ENCODE measurements around the gene TTC7B. TPM values are rescaled to one million over a fixed set of nuclear protein-coding genes. Genes with fewer than 3 reads are reported as not detected.

TTC7B gene
- total and polyA plus RNA-seq, 2 of the 8 experiments (the other 6 are each of a cell fraction or from before 2014, with no cell fraction given), result 23.7 to 34.0 TPM

DNA sequence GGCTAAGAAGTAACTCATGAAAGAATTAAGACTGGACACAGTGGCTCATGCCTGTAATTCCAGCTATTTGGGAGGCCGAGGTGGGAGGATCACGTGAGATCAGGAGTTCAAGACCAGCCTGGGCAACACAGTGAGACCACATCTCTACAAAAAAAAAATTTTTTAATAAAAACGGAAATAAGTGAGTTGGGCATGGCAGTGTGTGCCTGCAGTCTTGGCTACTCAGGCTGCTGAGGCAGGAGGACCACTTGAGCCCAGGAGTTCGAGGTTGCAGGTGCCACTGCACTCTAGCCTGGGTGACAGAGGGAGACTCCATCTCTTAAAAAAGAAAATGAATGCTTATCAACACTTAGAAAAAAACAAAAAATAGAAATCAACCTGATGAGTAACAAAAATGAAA lies 301.7 kb downstream of the TTC7B start:
- Histone ChIP-seq H2BK20ac (ENCODE audit: low read length) (no peak overlapping the region), H3K4me1 (replicated peaks in 1 of 4; ENCODE audit: control insufficient read depth in 3 of 4, insufficient read depth in 4 of 4, low read length in 3 of 4) (peaks cover 4 to 41% (median 34%) of the 10 kb centered on the region in 4 experiments), H2BK15ac (ENCODE audit: low read length) (no peak overlapping the region), H3K27me3 (replicated peaks in 1 of 4; ENCODE audit: control insufficient read depth in 3 of 4, extremely low read depth in 1 of 4, insufficient read depth in 3 of 4, low read length in 3 of 4) (no peaks in the 10 kb centered on the region), H3K18ac (ENCODE audit: extremely low read depth, low read length) (no peak overlapping the region), H4K91ac (replicated peaks; ENCODE audit: insufficient read length, low read length) (no peak overlapping the region), H3K9ac (replicated peaks in 1 of 4; ENCODE audit: extremely low read depth in 1 of 4, low read depth in 3 of 4, low read length in 3 of 4) (no peak overlapping the region), H3K4me3 (ENCODE audit: extremely low read depth in 1 of 4, insufficient read depth in 2 of 4, low read depth in 3 of 4, low read length in 4 of 4) (no peak overlapping the region), H3K79me1 (ENCODE audit: low read depth, low read length) (no peaks in the 10 kb centered on the region; the same call in 1 of the 2 replicates), H3K79me2 (ENCODE audit: control insufficient read depth in 1 of 2, insufficient read depth in 2 of 2, low read length in 2 of 2) (no peaks in the 10 kb centered on the region), H2AFZ (ENCODE audit: low read length) (no peak overlapping the region), H3K9me3 (ENCODE audit: insufficient read depth in 2 of 2, low read depth in 1 of 2, low read length in 1 of 2) (no peaks in the 10 kb centered on the region), H3K14ac (ENCODE audit: insufficient read length) (no peak overlapping the region), H3K36me3 (ENCODE audit: control insufficient read depth in 2 of 4, insufficient read depth in 4 of 4, low read length in 3 of 4) (no peaks in the 10 kb centered on the region), H3K23ac (ENCODE audit: insufficient read length) (no peak overlapping the region), H3K23me2 (ENCODE audit: low read depth, low read length) (no peaks in the 10 kb centered on the region), H3K4me2 (ENCODE audit: insufficient read depth in 1 of 2, low read depth in 2 of 2, low read length in 2 of 2) (no peak overlapping the region), H2BK5ac (ENCODE audit: low read depth, low read length) (no peak overlapping the region), H2AK5ac (ENCODE audit: low read depth, low read length) (no peak overlapping the region), H3K27ac (ENCODE audit: low read depth, low read length) (no peak overlapping the region), H4K8ac (ENCODE audit: extremely low read depth, insufficient read depth, low read length) (no peak overlapping the region), H3K56ac (replicated peaks; ENCODE audit: insufficient read length, low read depth, low read length) (no peak overlapping the region), H2BK12ac (ENCODE audit: low read depth, low read length) (no peak overlapping the region; the same call in 1 of the 2 replicates), H2BK120ac (replicated peaks; ENCODE audit: low read depth, low read length) (no peak overlapping the region), H4K5ac (ENCODE audit: insufficient read length, low read depth, low read length) (no peak overlapping the region), H3K4ac (replicated peaks; ENCODE audit: insufficient read length, low read depth, low read length) (no peak overlapping the region), H4K20me1 (replicated peaks in 1 of 2; ENCODE audit: control insufficient read depth in 1 of 2, insufficient read depth in 2 of 2, low read length in 2 of 2) (no peaks in the 10 kb centered on the region)
- 86% methylated on average over 4 of the region's 4 CpGs; no CpG with 5 or more reads in 1 of the 2 experiments for WGBS, 2 experiments (ENCODE audit: extremely low coverage in 1 of 2, insufficient coverage in 1 of 2, insufficient read length in 1 of 2, insufficient replicate concordance in 2 of 2, low coverage in 1 of 2, low lambda C conversion rate in 2 of 2, missing lambda C conversion rate in 1 of 2)
- ChIA-PET CTCF (ENCODE audit: partially characterized antibody) (interaction anchor here (1.1 to 3.4 kb wide), 4 partner anchors 48 to 184 kb away, joined by 3 to 17 read pairs (median 10); no protein-coding TSS in a partner anchor), POLR2A (ENCODE audit: partially characterized antibody) (interaction anchor here (1.8 kb wide), 1 partner anchor 117 kb away, joined by 8 read pairs; the partner anchor contains the start of gene CALM1)
- TF ChIP-seq, protein P1, sequence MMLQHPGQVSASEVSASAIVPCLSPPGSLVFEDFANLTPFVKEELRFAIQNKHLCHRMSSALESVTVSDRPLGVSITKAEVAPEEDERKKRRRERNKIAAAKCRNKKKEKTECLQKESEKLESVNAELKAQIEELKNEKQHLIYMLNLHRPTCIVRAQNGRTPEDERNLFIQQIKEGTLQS (IDR thresholded peaks at IDR 0.05; ENCODE audit: insufficient read depth, low read depth, low read length), result no peak
- no peak for TF ChIP-seq SP2 (IDR thresholded peaks at IDR 0.05; ENCODE audit: low read length)
- no peak for DNase-seq (ENCODE audit: low read depth in 1 of 2, low spot score in 2 of 2)
- FAIRE-seq, result no peak
